Psoas muscle (tissue), 8 donors: ENCODE data around the gene PTPRB. TPM values are rescaled to one million over a fixed set of nuclear protein-coding genes. Genes with fewer than 3 reads are reported as not detected.

Source experiments
- ATAC-seq, 4 donors: fragments of 200-7000 bp; cut with Tn5 transposase; one replicate each; pipeline ENCODE4 v1.9.1; 2020; ENCODE audit warnings: moderate library complexity in 3 of 4, mild to moderate bottlenecking in 2 of 4
- DNase-seq, 2 donors: peaks; one replicate each; pipeline ENCODE4 v3.0.0-alpha.2; 2020
- H3K27ac ChIP-seq: fragments of 200-600 bp; one replicate; pipeline ENCODE4 v1.8.0; 2022
- H3K27me3 ChIP-seq, 3 donors: fragments of 200-600 bp in 1 of 3; one replicate each; pipeline versions ENCODE4 v1.6.1 to v1.8.0; 2013 to 2022; ENCODE audit warnings: low read length in 2 of 3, mild to moderate bottlenecking in 2 of 3, moderate library complexity in 1 of 3; ENCODE audit not compliant: insufficient read depth in 3 of 3
- H3K36me3 ChIP-seq, 2 donors: fragments of 200-600 bp in 1 of 2; one replicate each; pipeline versions ENCODE4 v1.6.1 to v1.8.0; 2013 to 2022; ENCODE audit warnings: low read depth in 1 of 2, mild to moderate bottlenecking in 1 of 2, moderate library complexity in 1 of 2; ENCODE audit not compliant: insufficient read depth in 1 of 2
- H3K4me1 ChIP-seq: fragments of 200-600 bp; one replicate; pipeline ENCODE4 v1.8.0; 2022
- H3K4me3 ChIP-seq: fragments of 200-600 bp; one replicate; pipeline ENCODE4 v1.8.0; 2022; ENCODE audit warnings: mild to moderate bottlenecking
- H3K9me3 ChIP-seq: fragments of 200-600 bp; one replicate; pipeline ENCODE4 v1.8.0; 2022
- CTCF ChIP-seq: fragments of 200-600 bp; IDR thresholded peaks from one replicate; pipeline ENCODE4 v1.8.0; 2022; ENCODE audit warnings: antibody characterized with exemption
- WGBS, 3 donors: extraction: QIAGEN DNeasy Blood & Tissue Kit; methylation state at CpG; one replicate each; pipeline versions ENCODE4 v1.1.6 to v1.1.7; 2013; 5-methylcytosine and 5-hydroxymethylcytosine counted together
- intact Hi-C, 2 donors: fragments of 100-400 bp; cut with DNase I; formaldehyde crosslinking; loops; one replicate each; pipeline versions ENCODE4 v1.11.0 to v1.14.2; 2022
- polyA plus RNA-seq, 3 donors: library from polyadenylated mRNA; stranded (reverse); fragments of 200-250 nt; gene quantifications; one replicate each; pipeline ENCODE4 v1.2.3, GENCODE V29; 2013
- total RNA-seq, 4 donors: library from RNA; stranded (reverse); fragmentation: NEBNext Ultra II Directional in 2 of 4; extraction: Animal tissue kit (Norgen Biotek cat#: 25700) in 2 of 4; gene quantifications; one replicate each; pipeline versions ENCODE4 v1.2.1 to v1.2.4, GENCODE V29; 2021 to 2023
- donor health status: healthy with polysubstance abuse.
- donor health status: DM: no; HTN: no; CAD: no; lungs with moderate emphysema.
- donor health status: Bipolar disorder and iron deficiency.
- donor health status: healthy.
- donor health status: DM: yes; HTN: yes; CAD: no.
- donor health status: DM: no; HTN: no; CAD: no.
- donor health status: DM: no; HTN: no; CAD: no.
- donor health status: DM: yes; HTN: yes; CAD: no.

PTPRB gene
- total and polyA plus RNA-seq, 7 donors: 6.5 to 32.1 (median 10.9) TPM

GRCh38 chr12:70619471-70620152, 17.6 kb downstream of the PTPRB start:
- Histone ChIP-seq H3K4me1 (no peaks in the 10 kb centered on the region), H3K27me3 (no peaks in the 10 kb centered on the region), H3K4me3 (no peak overlapping the region), H3K9me3 (no peaks in the 10 kb centered on the region), H3K27ac (no peak overlapping the region), H3K36me3 (no peaks in the 10 kb centered on the region)
- DNase-seq (no peak), ATAC-seq (no peak)
- intact Hi-C loops: no loop called here
- TF ChIP-seq CTCF: no peak
- 80 to 81% (median 81%) methylated on average over 5 of the region's 5 CpGs for WGBS, 3 donors

- intact Hi-C loops: no loop called here
- Histone ChIP-seq H3K36me3 (no peaks in the 10 kb centered on the region), H3K4me1 (no peaks in the 10 kb centered on the region), H3K27me3 (no peaks in the 10 kb centered on the region), H3K27ac (no peak overlapping the region), H3K9me3 (no peaks in the 10 kb centered on the region), H3K4me3 (no peak overlapping the region)
- 77 to 91% (median 90%) methylated on average over 4 of the region's 4 CpGs for WGBS, 3 donors
- no peak for DNase-seq
- no peak for ATAC-seq
- no peak for TF ChIP-seq CTCF
Observed at GRCh38 chr12:70618371-70618770, 18.9 kb downstream of the PTPRB start.

GRCh38 chr12:70617450-70617849, 19.8 kb downstream of the PTPRB start:
- intact Hi-C loops: no loop called here
- ATAC-seq: no peak
- 74 to 75% (median 75%) methylated on average over 4 of the region's 4 CpGs for WGBS, 3 donors
- Histone ChIP-seq H3K27me3 (no peaks in the 10 kb centered on the region), H3K9me3 (no peaks in the 10 kb centered on the region), H3K4me1 (no peaks in the 10 kb centered on the region), H3K4me3 (no peak overlapping the region), H3K27ac (no peak overlapping the region), H3K36me3 (no peaks in the 10 kb centered on the region)
- no peak for DNase-seq
- TF ChIP-seq CTCF: no peak

- Histone ChIP-seq H3K27me3 (peaks cover 0 to 7% (median 0%) of the 10 kb centered on the region in 3 donors), H3K4me1 (no peaks in the 10 kb centered on the region), H3K27ac (no peak overlapping the region), H3K9me3 (no peaks in the 10 kb centered on the region), H3K4me3 (no peak overlapping the region), H3K36me3 (no peaks in the 10 kb centered on the region)
- 22 to 27% (median 27%) methylated on average over 5 of the region's 5 CpGs for WGBS, 3 donors
- intact Hi-C loops: no loop called here
- no peak for DNase-seq
- TF ChIP-seq CTCF: no peak
- no peak for ATAC-seq
Observed at GRCh38 chr12:70615174-70615866, 21.9 kb downstream of the PTPRB start.
